ENCODE measurements around the gene ATP1B1.

DNA sequence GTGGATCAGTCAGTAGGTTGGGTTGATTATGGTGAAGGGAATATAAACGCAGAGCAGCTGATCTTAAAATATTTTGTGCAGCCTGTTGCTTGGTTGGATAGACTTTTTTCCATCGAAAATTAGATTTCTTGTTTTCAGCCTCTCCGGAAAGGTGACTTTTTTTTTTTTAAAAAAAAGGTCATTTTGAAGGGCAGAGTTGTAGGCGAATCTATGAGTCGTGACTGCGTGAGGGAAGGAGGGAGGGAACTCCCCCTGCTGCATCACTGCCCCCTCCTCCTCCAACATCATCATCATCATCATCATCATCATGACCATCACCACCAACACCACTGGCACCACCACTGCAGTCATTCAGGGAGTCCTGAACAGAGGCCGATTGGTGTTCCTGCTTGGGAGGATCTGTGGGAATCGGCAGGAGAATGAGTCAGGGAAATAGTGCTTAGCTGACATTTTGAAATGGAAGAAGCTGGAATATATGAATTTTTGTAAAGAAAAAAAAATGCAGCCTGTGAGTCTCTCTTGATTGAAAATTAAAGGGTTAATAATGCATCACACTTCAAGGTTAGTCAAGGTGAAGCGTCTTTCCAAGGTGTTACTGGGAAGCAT, 1.2 kb downstream of the ATP1B1 start:
- TF ChIP-seq, protein P1, sequence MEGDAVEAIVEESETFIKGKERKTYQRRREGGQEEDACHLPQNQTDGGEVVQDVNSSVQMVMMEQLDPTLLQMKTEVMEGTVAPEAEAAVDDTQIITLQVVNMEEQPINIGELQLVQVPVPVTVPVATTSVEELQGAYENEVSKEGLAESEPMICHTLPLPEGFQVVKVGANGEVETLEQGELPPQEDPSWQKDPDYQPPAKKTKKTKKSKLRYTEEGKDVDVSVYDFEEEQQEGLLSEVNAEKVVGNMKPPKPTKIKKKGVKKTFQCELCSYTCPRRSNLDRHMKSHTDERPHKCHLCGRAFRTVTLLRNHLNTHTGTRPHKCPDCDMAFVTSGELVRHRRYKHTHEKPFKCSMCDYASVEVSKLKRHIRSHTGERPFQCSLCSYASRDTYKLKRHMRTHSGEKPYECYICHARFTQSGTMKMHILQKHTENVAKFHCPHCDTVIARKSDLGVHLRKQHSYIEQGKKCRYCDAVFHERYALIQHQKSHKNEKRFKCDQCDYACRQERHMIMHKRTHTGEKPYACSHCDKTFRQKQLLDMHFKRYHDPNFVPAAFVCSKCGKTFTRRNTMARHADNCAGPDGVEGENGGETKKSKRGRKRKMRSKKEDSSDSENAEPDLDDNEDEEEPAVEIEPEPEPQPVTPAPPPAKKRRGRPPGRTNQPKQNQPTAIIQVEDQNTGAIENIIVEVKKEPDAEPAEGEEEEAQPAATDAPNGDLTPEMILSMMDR (optimal IDR thresholded peaks at IDR 0.05 in 1 of 3, IDR thresholded peaks at IDR 0.05 in 1 of 3, conservative IDR thresholded peaks at IDR 0.05 in 1 of 3; ENCODE audit: extremely low read depth in 1 of 3, insufficient read depth in 2 of 3, low read length in 3 of 3) = no peak
- no peak for TF ChIP-seq EZH2 (IDR thresholded peaks at IDR 0.05; ENCODE audit: low read length)
